ENCODE measurements around the gene GATB. TPM values are rescaled to one million over a fixed set of nuclear protein-coding genes. Genes with fewer than 3 reads are reported as not detected.

GATB gene
- total RNA-seq, 1 donor: 17.2 TPM

GRCh38 chr4:151786158-151786495, 25.3 kb upstream of the GATB start:
- TF ChIP-seq CTCF (IDR thresholded peaks at IDR 0.05; ENCODE audit: insufficient read depth, low read length): no peak
- no peak overlapping the region for H3K4me3 ChIP-seq (ENCODE audit: low read depth, low read length)
- DNase-seq (ENCODE audit: low read depth): no peak

- no peak for TF ChIP-seq CTCF (IDR thresholded peaks at IDR 0.05; ENCODE audit: insufficient read depth, low read length)
- no peak overlapping the region for H3K4me3 ChIP-seq (ENCODE audit: low read depth, low read length)
- no peak for DNase-seq (ENCODE audit: low read depth)
Measured at GRCh38 chr4:151785484-151786157, 24.8 kb upstream of the GATB start.

- no peak for TF ChIP-seq CTCF (IDR thresholded peaks at IDR 0.05; ENCODE audit: insufficient read depth, low read length)
- no peak overlapping the region for H3K4me3 ChIP-seq (ENCODE audit: low read depth, low read length)
- no peak for DNase-seq (ENCODE audit: low read depth)
Measured at GRCh38 chr4:151784706-151785105, 23.9 kb upstream of the GATB start.

GRCh38 chr4:151783867-151784266, 23.1 kb upstream of the GATB start:
- TF ChIP-seq CTCF (IDR thresholded peaks at IDR 0.05; ENCODE audit: insufficient read depth, low read length): no peak
- DNase-seq (ENCODE audit: low read depth): no peak

GRCh38 chr4:151782296-151782695, 21.5 kb upstream of the GATB start:
- no peak for DNase-seq (ENCODE audit: low read depth)
- TF ChIP-seq CTCF (IDR thresholded peaks at IDR 0.05; ENCODE audit: insufficient read depth, low read length): no peak
- H3K4me3 ChIP-seq (ENCODE audit: low read depth, low read length): no peak overlapping the region

More at GRCh38 chr4:151783867-151784266, 23.1 kb upstream of the GATB start:
- H3K4me3 ChIP-seq (ENCODE audit: low read depth, low read length): no peak overlapping the region

GRCh38 chr4:151781026-151781425, 20.2 kb upstream of the GATB start:
- DNase-seq (ENCODE audit: low read depth): no peak
- H3K4me3 ChIP-seq (ENCODE audit: low read depth, low read length): no peak overlapping the region
- TF ChIP-seq CTCF (IDR thresholded peaks at IDR 0.05; ENCODE audit: insufficient read depth, low read length): no peak

GRCh38 chr4:151777471-151777870, 16.7 kb upstream of the GATB start:
- DNase-seq (ENCODE audit: low read depth): no peak
- no peak overlapping the region for H3K4me3 ChIP-seq (ENCODE audit: low read depth, low read length)
- TF ChIP-seq CTCF (IDR thresholded peaks at IDR 0.05; ENCODE audit: insufficient read depth, low read length): no peak

All from fibroblast of the aortic adventitia (primary cell).